WTC11 (cell line): ENCODE data around the gene RNF125. TPM values are rescaled to one million over a fixed set of nuclear protein-coding genes. Genes with fewer than 3 reads are reported as not detected.

Source experiments
- ATAC-seq: fragments of 200-7000 bp; cut with Tn5 transposase; 2 replicates; pipeline ENCODE4 v1.10.0; 2021; ENCODE audit warnings: mild to moderate bottlenecking, moderate library complexity
- Bru-seq: library from RNA; stranded (reverse); fragments of 400-500 nt; gene quantifications from one replicate; lab custom pipeline; 2021; lab: Mats Ljungman, UMichigan
- CTCF ChIA-PET: fragments of 300-600 bp; sonication (Branson Sonifier 250); formaldehyde crosslinking; loops from one replicate; lab custom pipeline; 2021; ENCODE audit warnings: antibody characterized with exemption; lab: Charles Lee
- POLR2A ChIA-PET: fragments of 350-600 bp; sonication (Branson Sonifier 250); formaldehyde crosslinking; loops from one replicate; lab custom pipeline; 2021; ENCODE audit warnings: antibody characterized with exemption; lab: Charles Lee
- DNase-seq: peaks from one replicate; pipeline ENCODE4 v3.0.0; 2021; ENCODE audit warnings: low spot score
- H3K27ac Mint-ChIP-seq: 2 replicates; pipeline ENCODE4 v1.8.0; 2021; ENCODE audit warnings: mixed read lengths
- H3K27me3 Mint-ChIP-seq: 2 replicates; pipeline ENCODE4 v1.8.0; 2021; ENCODE audit warnings: low read depth, mild to moderate bottlenecking, moderate library complexity, mixed read lengths
- H3K36me3 Mint-ChIP-seq: 2 replicates; pipeline ENCODE4 v1.8.0; 2021; ENCODE audit warnings: mixed read lengths
- H3K4me1 Mint-ChIP-seq: 2 replicates; pipeline ENCODE4 v1.8.0; 2022; ENCODE audit warnings: mixed read lengths
- H3K4me3 Mint-ChIP-seq: 2 replicates; pipeline ENCODE4 v1.8.0; 2021; ENCODE audit warnings: mild to moderate bottlenecking, moderate library complexity, mixed read lengths
- H3K9me3 Mint-ChIP-seq: 2 replicates; pipeline ENCODE4 v1.8.0; 2021; ENCODE audit warnings: mixed read lengths
- CREM ChIP-seq: sonication (generic); formaldehyde crosslinking; IDR thresholded peaks from 2 replicates; pipeline ENCODE4 v1.8.1; 2022; ENCODE audit warnings: mild to moderate bottlenecking, missing genetic modification reagents, moderate library complexity
- E2F1 ChIP-seq: sonication (generic); formaldehyde crosslinking; IDR thresholded peaks from 2 replicates; pipeline ENCODE4 v1.8.0; 2022; ENCODE audit warnings: mild to moderate bottlenecking, missing genetic modification reagents
- ETV6 ChIP-seq: sonication (generic); formaldehyde crosslinking; IDR thresholded peaks from 2 replicates; pipeline ENCODE4 v1.8.1; 2022; ENCODE audit warnings: mild to moderate bottlenecking, missing genetic modification reagents
- GRHL2 ChIP-seq: fragments of 250-450 bp; sonication (Bioruptor Pico); IDR thresholded peaks from 2 replicates; pipeline ENCODE4 v1.8.0; 2022; ENCODE audit warnings: mild to moderate bottlenecking, moderate library complexity; ENCODE audit not compliant: insufficient replicate concordance, severe bottlenecking
- NFYB ChIP-seq: sonication (generic); formaldehyde crosslinking; conservative IDR thresholded peaks from 2 replicates; pipeline ENCODE4 v1.8.0; 2022; ENCODE audit warnings: low read depth, missing genetic modification reagents
- NR2C2 ChIP-seq: sonication (generic); formaldehyde crosslinking; IDR thresholded peaks from 2 replicates; pipeline ENCODE4 v1.8.0; 2022; ENCODE audit warnings: mild to moderate bottlenecking, missing genetic modification reagents
- PRRX2 ChIP-seq: fragments of 250-450 bp; sonication (Bioruptor Pico); IDR thresholded peaks from 2 replicates; pipeline ENCODE4 v1.8.0; 2021; ENCODE audit warnings: mild to moderate bottlenecking
- RORB ChIP-seq: fragments of 250-450 bp; sonication (Bioruptor Pico); IDR thresholded peaks from 2 replicates; pipeline ENCODE4 v1.9.0; 2021; ENCODE audit warnings: mild to moderate bottlenecking
- SMAD3 ChIP-seq: sonication (generic); formaldehyde crosslinking; IDR thresholded peaks from 2 replicates; pipeline ENCODE4 v1.8.0; 2022; ENCODE audit warnings: missing genetic modification reagents, mild to moderate bottlenecking, borderline replicate concordance
- STAT6 ChIP-seq: sonication (generic); formaldehyde crosslinking; conservative IDR thresholded peaks from 2 replicates; pipeline ENCODE4 v1.8.1; 2023; ENCODE audit warnings: mild to moderate bottlenecking, low read depth, missing genetic modification reagents, moderate library complexity
- TP53 ChIP-seq: sonication (generic); formaldehyde crosslinking; IDR thresholded peaks from 2 replicates; pipeline ENCODE4 v1.8.1; 2023; ENCODE audit warnings: mild to moderate bottlenecking, missing genetic modification reagents
- ZNF219 ChIP-seq: sonication (generic); formaldehyde crosslinking; IDR thresholded peaks from 2 replicates; pipeline ENCODE4 v1.8.0; 2023; ENCODE audit warnings: missing genetic modification reagents, mild to moderate bottlenecking, borderline replicate concordance
- ZNF416 ChIP-seq: fragments of 250-450 bp; sonication (Bioruptor Pico); IDR thresholded peaks from 2 replicates; pipeline ENCODE4 v1.9.0; 2021; ENCODE audit warnings: mild to moderate bottlenecking, inconsistent platforms
- ZNF512 ChIP-seq: sonication (generic); formaldehyde crosslinking; IDR thresholded peaks from 2 replicates; pipeline ENCODE4 v1.8.1; 2022; ENCODE audit warnings: missing genetic modification reagents, borderline replicate concordance
- long read RNA-seq, 3 experiments: library from RNA in 1 of 3; library from capped mRNA in 1 of 3; library from polyadenylated mRNA in 1 of 3; unstranded in 2 of 3; stranded (forward) in 1 of 3; transcript quantifications; one replicate each; pipeline ENCODE4 v2.0.0, GENCODE V29; 2021
- total RNA-seq: library from RNA; stranded (reverse); gene quantifications from 3 replicates; pipeline ENCODE4 v1.2.3, GENCODE V29; 2021
- TF ChIP-seq, protein P1 (sequence below): fragments of 250-450 bp; sonication (Bioruptor Pico); IDR thresholded peaks from 2 replicates; pipeline ENCODE4 v1.9.0; 2021; ENCODE audit warnings: mild to moderate bottlenecking, borderline replicate concordance
- TF ChIP-seq, protein P2 (sequence below): sonication (generic); formaldehyde crosslinking; IDR thresholded peaks from 2 replicates; pipeline ENCODE4 v1.8.0; 2023; ENCODE audit warnings: missing genetic modification reagents, mild to moderate bottlenecking, borderline replicate concordance
- TF ChIP-seq, protein P3 (sequence below): sonication (generic); formaldehyde crosslinking; IDR thresholded peaks from 2 replicates; pipeline ENCODE4 v1.8.1; 2023; ENCODE audit warnings: mild to moderate bottlenecking, missing genetic modification reagents

Gene RNF125
- total RNA-seq: 13.8 to 14.9 TPM (median 14.4 TPM) in 3 replicates
- percentile 79 among the genes with signal in this experiment for Bru-seq, nascent RNA
- long read RNA-seq, experiment 1, full-length matches to known transcripts: 4 of 6 reads
- long read RNA-seq, experiment 1, partial matches to known transcripts: 0 of 6 reads
- long read RNA-seq, experiment 1, other reads (novel, unspliced or antisense): 2 of 6 reads
- long read RNA-seq, experiment 2, partial matches to known transcripts: 0 of 5 reads
- long read RNA-seq, experiment 2, other reads (novel, unspliced or antisense): 5 of 5 reads
- long read RNA-seq, experiment 3, full-length matches to known transcripts: 6 of 7 reads
- long read RNA-seq, experiment 3, partial matches to known transcripts: 0 of 7 reads
- long read RNA-seq, experiment 3, other reads (novel, unspliced or antisense): 1 of 7 reads

DNA sequence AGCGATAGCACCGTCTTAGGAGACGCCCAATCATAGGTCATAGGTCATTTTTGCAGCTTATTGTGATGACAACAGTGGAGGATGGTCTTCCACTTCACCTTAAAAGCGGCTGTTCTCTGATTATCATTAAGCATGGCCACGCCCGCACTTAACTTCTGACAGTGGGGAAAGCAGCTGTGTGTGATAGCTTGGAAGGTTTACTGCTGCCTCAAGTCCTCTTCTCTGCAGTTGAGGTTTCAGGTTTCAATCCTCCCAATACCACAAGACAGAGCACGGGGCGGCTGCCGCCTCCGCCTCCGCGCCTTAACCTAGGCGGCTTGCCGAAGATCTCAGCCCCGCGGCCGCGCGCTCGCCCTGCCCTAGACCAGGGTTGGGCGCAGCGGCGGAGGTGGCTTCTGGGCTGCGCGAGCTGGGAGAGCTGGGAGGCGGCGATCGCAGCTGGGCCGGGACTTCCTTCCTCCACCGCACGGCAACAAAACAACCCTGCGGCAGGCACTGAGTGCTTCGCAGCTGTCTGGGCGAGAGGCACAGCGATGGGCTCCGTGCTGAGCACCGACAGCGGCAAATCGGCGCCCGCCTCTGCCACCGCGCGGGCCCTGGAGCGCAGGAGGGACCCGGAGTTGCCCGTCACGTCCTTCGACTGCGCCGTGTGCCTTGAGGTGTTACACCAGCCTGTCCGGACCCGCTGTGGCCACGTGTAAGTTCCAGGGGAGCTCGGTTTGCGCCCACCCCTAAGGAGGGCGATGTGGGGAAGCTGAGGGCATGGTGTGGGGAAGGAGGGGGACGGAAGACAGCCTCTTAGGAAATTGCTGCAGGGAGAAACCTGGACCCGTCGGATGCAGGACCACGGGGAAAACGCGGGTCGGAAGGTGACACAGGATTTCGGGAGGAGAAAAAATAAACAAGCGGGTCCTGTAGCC lies at the start of gene RNF125:
Gene RNF125 (plus strand): TSS at position 495 of the 920 bp plus-strand sequence. CDS start 39 bp downstream, at position 534.
- Mint-ChIP-seq H3K9me3 (no peaks in the 10 kb centered on the region), H3K36me3 (peaks cover 2% of the 10 kb centered on the region; the same call in 1 of the 2 replicates), H3K27ac (peak within 1 kb of the TSS; percentile 95), H3K4me1 (peaks cover 32% of the 10 kb centered on the region), H3K27me3 (peaks cover 15% of the 10 kb centered on the region), H3K4me3 (peak within 1 kb of the TSS; percentile 91)
- ATAC-seq: peak; percentile 88
- CTCF ChIA-PET: interaction anchor here (0.8 to 1.9 kb wide), 7 partner anchors 8 to 408 kb away, joined by 3 to 9 read pairs (median 3); no protein-coding TSS in a partner anchor
- peak; percentile 89 for DNase-seq
- POLR2A ChIA-PET: interaction anchor here (0.5 to 2.5 kb wide), 4 partner anchors 9 to 76 kb away, joined by 3 to 15 read pairs (median 8); partner anchors contain the start of genes RNF138 and TRAPPC8
- no peak for TF ChIP-seq ZNF416 (CRISPR knock-in tag)
- TF ChIP-seq GRHL2 (CRISPR knock-in tag): no peak
- no peak for TF ChIP-seq PRRX2 (CRISPR knock-in tag)
- TF ChIP-seq TP53 (CRISPR knock-in tag): 0 out of 2 replicates have a peak, but pooled peaks have one; percentile 39
- TF ChIP-seq ETV6 (CRISPR knock-in tag): peak; percentile 82
- no peak for TF ChIP-seq NR2C2 (CRISPR knock-in tag)
- 0 out of 2 replicates have a peak, but pooled peaks have one; percentile 73 for TF ChIP-seq E2F1 (CRISPR knock-in tag)
- 0 out of 2 replicates have a peak, but pooled peaks have one; percentile 45 for TF ChIP-seq CREM
- TF ChIP-seq NFYB: no peak
- no peak for TF ChIP-seq ZNF219 (CRISPR knock-in tag)
- TF ChIP-seq, protein P1, sequence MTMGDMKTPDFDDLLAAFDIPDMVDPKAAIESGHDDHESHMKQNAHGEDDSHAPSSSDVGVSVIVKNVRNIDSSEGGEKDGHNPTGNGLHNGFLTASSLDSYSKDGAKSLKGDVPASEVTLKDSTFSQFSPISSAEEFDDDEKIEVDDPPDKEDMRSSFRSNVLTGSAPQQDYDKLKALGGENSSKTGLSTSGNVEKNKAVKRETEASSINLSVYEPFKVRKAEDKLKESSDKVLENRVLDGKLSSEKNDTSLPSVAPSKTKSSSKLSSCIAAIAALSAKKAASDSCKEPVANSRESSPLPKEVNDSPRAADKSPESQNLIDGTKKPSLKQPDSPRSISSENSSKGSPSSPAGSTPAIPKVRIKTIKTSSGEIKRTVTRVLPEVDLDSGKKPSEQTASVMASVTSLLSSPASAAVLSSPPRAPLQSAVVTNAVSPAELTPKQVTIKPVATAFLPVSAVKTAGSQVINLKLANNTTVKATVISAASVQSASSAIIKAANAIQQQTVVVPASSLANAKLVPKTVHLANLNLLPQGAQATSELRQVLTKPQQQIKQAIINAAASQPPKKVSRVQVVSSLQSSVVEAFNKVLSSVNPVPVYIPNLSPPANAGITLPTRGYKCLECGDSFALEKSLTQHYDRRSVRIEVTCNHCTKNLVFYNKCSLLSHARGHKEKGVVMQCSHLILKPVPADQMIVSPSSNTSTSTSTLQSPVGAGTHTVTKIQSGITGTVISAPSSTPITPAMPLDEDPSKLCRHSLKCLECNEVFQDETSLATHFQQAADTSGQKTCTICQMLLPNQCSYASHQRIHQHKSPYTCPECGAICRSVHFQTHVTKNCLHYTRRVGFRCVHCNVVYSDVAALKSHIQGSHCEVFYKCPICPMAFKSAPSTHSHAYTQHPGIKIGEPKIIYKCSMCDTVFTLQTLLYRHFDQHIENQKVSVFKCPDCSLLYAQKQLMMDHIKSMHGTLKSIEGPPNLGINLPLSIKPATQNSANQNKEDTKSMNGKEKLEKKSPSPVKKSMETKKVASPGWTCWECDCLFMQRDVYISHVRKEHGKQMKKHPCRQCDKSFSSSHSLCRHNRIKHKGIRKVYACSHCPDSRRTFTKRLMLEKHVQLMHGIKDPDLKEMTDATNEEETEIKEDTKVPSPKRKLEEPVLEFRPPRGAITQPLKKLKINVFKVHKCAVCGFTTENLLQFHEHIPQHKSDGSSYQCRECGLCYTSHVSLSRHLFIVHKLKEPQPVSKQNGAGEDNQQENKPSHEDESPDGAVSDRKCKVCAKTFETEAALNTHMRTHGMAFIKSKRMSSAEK (CRISPR knock-in tag): no peak
- TF ChIP-seq, protein P2, sequence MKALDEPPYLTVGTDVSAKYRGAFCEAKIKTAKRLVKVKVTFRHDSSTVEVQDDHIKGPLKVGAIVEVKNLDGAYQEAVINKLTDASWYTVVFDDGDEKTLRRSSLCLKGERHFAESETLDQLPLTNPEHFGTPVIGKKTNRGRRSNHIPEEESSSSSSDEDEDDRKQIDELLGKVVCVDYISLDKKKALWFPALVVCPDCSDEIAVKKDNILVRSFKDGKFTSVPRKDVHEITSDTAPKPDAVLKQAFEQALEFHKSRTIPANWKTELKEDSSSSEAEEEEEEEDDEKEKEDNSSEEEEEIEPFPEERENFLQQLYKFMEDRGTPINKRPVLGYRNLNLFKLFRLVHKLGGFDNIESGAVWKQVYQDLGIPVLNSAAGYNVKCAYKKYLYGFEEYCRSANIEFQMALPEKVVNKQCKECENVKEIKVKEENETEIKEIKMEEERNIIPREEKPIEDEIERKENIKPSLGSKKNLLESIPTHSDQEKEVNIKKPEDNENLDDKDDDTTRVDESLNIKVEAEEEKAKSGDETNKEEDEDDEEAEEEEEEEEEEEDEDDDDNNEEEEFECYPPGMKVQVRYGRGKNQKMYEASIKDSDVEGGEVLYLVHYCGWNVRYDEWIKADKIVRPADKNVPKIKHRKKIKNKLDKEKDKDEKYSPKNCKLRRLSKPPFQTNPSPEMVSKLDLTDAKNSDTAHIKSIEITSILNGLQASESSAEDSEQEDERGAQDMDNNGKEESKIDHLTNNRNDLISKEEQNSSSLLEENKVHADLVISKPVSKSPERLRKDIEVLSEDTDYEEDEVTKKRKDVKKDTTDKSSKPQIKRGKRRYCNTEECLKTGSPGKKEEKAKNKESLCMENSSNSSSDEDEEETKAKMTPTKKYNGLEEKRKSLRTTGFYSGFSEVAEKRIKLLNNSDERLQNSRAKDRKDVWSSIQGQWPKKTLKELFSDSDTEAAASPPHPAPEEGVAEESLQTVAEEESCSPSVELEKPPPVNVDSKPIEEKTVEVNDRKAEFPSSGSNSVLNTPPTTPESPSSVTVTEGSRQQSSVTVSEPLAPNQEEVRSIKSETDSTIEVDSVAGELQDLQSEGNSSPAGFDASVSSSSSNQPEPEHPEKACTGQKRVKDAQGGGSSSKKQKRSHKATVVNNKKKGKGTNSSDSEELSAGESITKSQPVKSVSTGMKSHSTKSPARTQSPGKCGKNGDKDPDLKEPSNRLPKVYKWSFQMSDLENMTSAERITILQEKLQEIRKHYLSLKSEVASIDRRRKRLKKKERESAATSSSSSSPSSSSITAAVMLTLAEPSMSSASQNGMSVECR: no peak; the same call in 1 of the 2 replicates
- TF ChIP-seq, protein P3, sequence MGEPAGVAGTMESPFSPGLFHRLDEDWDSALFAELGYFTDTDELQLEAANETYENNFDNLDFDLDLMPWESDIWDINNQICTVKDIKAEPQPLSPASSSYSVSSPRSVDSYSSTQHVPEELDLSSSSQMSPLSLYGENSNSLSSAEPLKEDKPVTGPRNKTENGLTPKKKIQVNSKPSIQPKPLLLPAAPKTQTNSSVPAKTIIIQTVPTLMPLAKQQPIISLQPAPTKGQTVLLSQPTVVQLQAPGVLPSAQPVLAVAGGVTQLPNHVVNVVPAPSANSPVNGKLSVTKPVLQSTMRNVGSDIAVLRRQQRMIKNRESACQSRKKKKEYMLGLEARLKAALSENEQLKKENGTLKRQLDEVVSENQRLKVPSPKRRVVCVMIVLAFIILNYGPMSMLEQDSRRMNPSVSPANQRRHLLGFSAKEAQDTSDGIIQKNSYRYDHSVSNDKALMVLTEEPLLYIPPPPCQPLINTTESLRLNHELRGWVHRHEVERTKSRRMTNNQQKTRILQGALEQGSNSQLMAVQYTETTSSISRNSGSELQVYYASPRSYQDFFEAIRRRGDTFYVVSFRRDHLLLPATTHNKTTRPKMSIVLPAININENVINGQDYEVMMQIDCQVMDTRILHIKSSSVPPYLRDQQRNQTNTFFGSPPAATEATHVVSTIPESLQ: no peak
- no peak for TF ChIP-seq SMAD3 (CRISPR knock-in tag)
- no peak for TF ChIP-seq STAT6 (CRISPR knock-in tag)
- TF ChIP-seq RORB (CRISPR knock-in tag): no peak
- no peak for TF ChIP-seq ZNF512 (CRISPR knock-in tag)
